HEK293T (cell line): ENCODE results near the gene PHACTR3.

Experiments used
- CTCF ChIA-PET: fragments of 350-600 bp; formaldehyde crosslinking; extraction: SDS; loops from one replicate; lab custom pipeline; 2021; ENCODE audit warnings: antibody characterized with exemption, inconsistent platforms; lab: Yijun Ruan, JAX
- POLR2A ChIA-PET: fragments of 350-600 bp; formaldehyde crosslinking; extraction: SDS; loops from one replicate; lab custom pipeline; 2020; ENCODE audit warnings: antibody characterized with exemption, inconsistent platforms; lab: Yijun Ruan, JAX
- DNase-seq: peaks from one replicate; pipeline ENCODE4 v3.0.0; 2012; ENCODE audit warnings: mixed read lengths; ENCODE audit errors: extremely low spot score
- ARNT ChIP-seq: fragments of 450-650 bp; IDR thresholded peaks from 2 replicates; pipeline ENCODE4 v1.6.1; 2017; ENCODE audit warnings: mild to moderate bottlenecking
- BHLHE40 ChIP-seq: fragments of 450-650 bp; IDR thresholded peaks from 2 replicates; pipeline ENCODE4 v1.6.1; 2016; ENCODE audit warnings: mild to moderate bottlenecking, moderate library complexity, borderline replicate concordance
- CTBP1 ChIP-seq: fragments of 450-650 bp; IDR thresholded peaks from 2 replicates; pipeline ENCODE4 v1.6.1; 2016; ENCODE audit warnings: borderline replicate concordance
- ELF4 ChIP-seq: fragments of 450-650 bp; IDR thresholded peaks from 2 replicates; pipeline ENCODE4 v1.6.1; 2017; ENCODE audit warnings: antibody characterized with exemption
- FOXA1 ChIP-seq: fragments of 450-650 bp; IDR thresholded peaks from 2 replicates; pipeline ENCODE4 v1.6.1; 2016; ENCODE audit warnings: mild to moderate bottlenecking
- FOXK2 ChIP-seq: fragments of 450-650 bp; IDR thresholded peaks from 2 replicates; pipeline ENCODE4 v1.6.1; 2016; ENCODE audit warnings: mild to moderate bottlenecking
- FOXM1 ChIP-seq: fragments of 450-650 bp; IDR thresholded peaks from 2 replicates; pipeline ENCODE4 v1.6.1; 2017; ENCODE audit warnings: mild to moderate bottlenecking, borderline replicate concordance
- HDGF ChIP-seq: fragments of 450-650 bp; IDR thresholded peaks from 2 replicates; pipeline ENCODE4 v1.6.1; 2017; ENCODE audit warnings: antibody characterized with exemption, borderline replicate concordance
- L3MBTL2 ChIP-seq: fragments of 450-650 bp; conservative IDR thresholded peaks from 2 replicates; pipeline ENCODE4 v1.6.1; 2016; ENCODE audit warnings: mild to moderate bottlenecking
- LEF1 ChIP-seq: fragments of 450-650 bp; IDR thresholded peaks from 2 replicates; pipeline ENCODE4 v1.6.1; 2017; ENCODE audit warnings: mild to moderate bottlenecking, borderline replicate concordance
- NFRKB ChIP-seq: fragments of 450-650 bp; IDR thresholded peaks from 2 replicates; pipeline ENCODE4 v1.6.1; 2016; ENCODE audit warnings: mild to moderate bottlenecking, moderate library complexity
- PKNOX1 ChIP-seq: fragments of 450-650 bp; IDR thresholded peaks from 2 replicates; pipeline ENCODE4 v1.6.1; 2016
- SP1 ChIP-seq: fragments of 450-650 bp; IDR thresholded peaks from 2 replicates; pipeline ENCODE4 v1.6.1; 2017
- SUZ12 ChIP-seq: fragments of 450-650 bp; IDR thresholded peaks from 2 replicates; pipeline ENCODE4 v1.6.1; 2016; ENCODE audit warnings: mild to moderate bottlenecking
- TARDBP ChIP-seq: fragments of 450-650 bp; IDR thresholded peaks from 2 replicates; pipeline ENCODE4 v1.6.1; 2016
- ZNF384 ChIP-seq: fragments of 450-650 bp; IDR thresholded peaks from 2 replicates; pipeline ENCODE4 v1.6.1; 2016

The PHACTR3 gene

DNA sequence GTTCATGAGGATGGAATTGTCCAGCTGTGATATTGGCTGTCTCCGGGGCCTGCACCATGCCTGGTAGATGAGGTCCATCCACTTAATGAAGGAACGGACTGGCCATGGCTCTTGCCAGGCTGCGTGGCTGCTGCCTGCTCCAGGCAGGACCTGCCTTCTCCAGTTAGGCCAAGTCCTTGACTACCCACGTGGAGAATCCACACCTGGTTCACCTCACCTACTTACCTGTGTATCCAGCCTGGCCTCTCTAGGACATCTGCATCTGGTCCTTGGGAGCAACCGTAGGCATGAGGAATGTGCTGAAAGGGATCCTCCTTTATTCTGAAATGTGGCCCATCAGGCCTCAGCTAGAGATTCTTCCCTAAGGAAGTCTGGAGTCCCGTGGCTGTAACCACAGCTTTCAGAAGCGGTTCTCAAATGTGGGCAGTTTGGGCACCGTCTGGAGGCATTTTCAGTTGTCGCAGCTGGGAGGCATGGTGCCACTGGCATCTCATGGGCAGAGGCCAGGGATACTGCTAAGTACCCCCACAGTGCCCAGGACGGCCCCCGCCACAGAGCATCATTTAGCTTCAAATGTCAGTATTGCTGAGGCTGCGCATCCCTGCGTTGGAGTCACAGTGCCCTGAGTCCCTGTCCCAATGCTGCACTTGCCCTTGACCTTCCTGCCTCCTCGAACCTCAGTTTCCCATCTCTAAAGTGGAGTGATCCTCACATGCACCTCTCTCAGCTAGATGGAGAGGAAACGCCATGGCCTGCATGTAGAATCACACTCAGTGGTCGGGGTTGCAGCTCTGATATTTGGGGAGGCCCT is 67.5 kb downstream of the PHACTR3 start:
- CTCF ChIA-PET, result no interaction called here

GRCh38 chr20:59672576-59672975 is 68.2 kb downstream of the PHACTR3 start:
- ChIA-PET CTCF (no interaction called here), POLR2A (no interaction called here)
- TF ChIP-seq FOXA1, result no peak
- no peak for TF ChIP-seq FOXK2
- DNase-seq, result no peak

More for the DNA sequence above, 67.5 kb downstream of the PHACTR3 start:
- TF ChIP-seq SUZ12 (no peak), ELF4 (no peak), PKNOX1 (no peak), ARNT (no peak), TARDBP (no peak)
- POLR2A ChIA-PET, result no interaction called here
- DNase-seq, result no peak

GRCh38 chr20:59673288-59673997 is 69.1 kb downstream of the PHACTR3 start:
- POLR2A ChIA-PET, result no interaction called here

GRCh38 chr20:59673998-59674445 is 69.7 kb downstream of the PHACTR3 start:
- TF ChIP-seq HDGF, result no peak
- TF ChIP-seq SUZ12, result no peak
- no peak for TF ChIP-seq LEF1
- no peak for TF ChIP-seq SP1
- no peak for TF ChIP-seq ELF4
- no peak for TF ChIP-seq TARDBP
- TF ChIP-seq NFRKB, result no peak
- no peak for TF ChIP-seq PKNOX1
- TF ChIP-seq BHLHE40, result no peak
- TF ChIP-seq FOXK2, result no peak
- no peak for TF ChIP-seq FOXM1
- no peak for TF ChIP-seq ZNF384
- no peak for TF ChIP-seq FOXA1
- TF ChIP-seq CTBP1, result no peak
- no peak for TF ChIP-seq ARNT
- no peak for TF ChIP-seq L3MBTL2
- DNase-seq, result no peak
- CTCF ChIA-PET, result interaction anchor here (0.6 kb wide), 1 partner anchor 111 kb away, joined by 3 read pairs; no protein-coding TSS in a partner anchor
- POLR2A ChIA-PET, result no interaction called here

More at GRCh38 chr20:59673288-59673997, 69.1 kb downstream of the PHACTR3 start:
- DNase-seq, result no peak
- CTCF ChIA-PET, result interaction anchor here (0.6 kb wide), 1 partner anchor 110 kb away, joined by 3 read pairs; no protein-coding TSS in a partner anchor
- TF ChIP-seq SP1, result no peak
- TF ChIP-seq PKNOX1, result no peak
- no peak for TF ChIP-seq HDGF
- no peak for TF ChIP-seq FOXM1
- TF ChIP-seq L3MBTL2, result no peak
- TF ChIP-seq CTBP1, result no peak
- TF ChIP-seq SUZ12, result no peak

- no peak for TF ChIP-seq ELF4
- no peak for TF ChIP-seq FOXK2
- TF ChIP-seq ARNT, result no peak
- TF ChIP-seq BHLHE40, result no peak
- TF ChIP-seq FOXA1, result no peak
- TF ChIP-seq ZNF384, result no peak
- ChIA-PET POLR2A (no interaction called here), CTCF (no interaction called here)
- DNase-seq, result no peak
Observed at GRCh38 chr20:59676126-59676850, 71.9 kb downstream of the PHACTR3 start.

DNA sequence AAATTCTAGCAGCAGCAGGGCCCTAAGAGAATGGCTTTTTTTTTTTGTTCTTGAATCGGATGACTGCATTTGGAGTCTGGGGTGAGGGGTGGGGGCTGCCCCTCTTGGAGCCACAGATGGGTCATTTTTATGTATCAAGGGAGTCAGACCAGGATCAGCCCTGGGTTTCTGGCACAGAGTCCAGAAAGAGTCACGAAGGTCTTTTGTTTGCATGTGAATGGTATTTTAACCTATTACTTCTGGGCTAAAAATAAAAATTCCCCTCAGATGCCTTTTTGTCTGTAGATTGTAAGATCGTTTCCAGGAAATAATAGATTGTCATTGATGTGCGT is 72.5 kb downstream of the PHACTR3 start:
- CTCF ChIA-PET, result no interaction called here
- no peak for DNase-seq
- POLR2A ChIA-PET, result no interaction called here
- TF ChIP-seq CTBP1 (no peak), L3MBTL2 (no peak)

DNA sequence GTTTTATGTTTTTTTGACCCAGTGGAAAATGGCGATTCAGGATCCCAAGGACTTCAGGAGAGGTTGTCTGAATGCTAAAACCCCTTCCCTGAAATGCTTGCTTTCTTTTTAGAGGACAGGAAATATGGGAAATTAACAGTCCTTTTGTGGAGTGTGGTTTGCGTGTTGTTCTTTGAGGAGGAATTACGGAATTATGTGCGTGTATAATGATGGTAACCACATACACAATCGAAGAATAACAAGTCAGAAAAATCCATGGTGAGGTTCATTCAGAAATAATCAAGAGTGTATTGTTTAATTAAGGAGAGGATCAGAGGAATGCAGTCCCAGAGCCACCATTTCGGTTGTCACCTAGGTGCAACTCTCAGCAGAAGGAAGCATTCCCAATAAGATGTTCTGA is 73.2 kb downstream of the PHACTR3 start:
- TF ChIP-seq SP1 (no peak), ZNF384 (no peak), FOXK2 (no peak), L3MBTL2 (no peak), SUZ12 (no peak), LEF1 (no peak), NFRKB (no peak), PKNOX1 (no peak), HDGF (no peak), FOXM1 (no peak), ELF4 (no peak), TARDBP (no peak), CTBP1 (no peak), FOXA1 (no peak), BHLHE40 (no peak), ARNT (no peak)
- ChIA-PET POLR2A (no interaction called here), CTCF (no interaction called here)
- no peak for DNase-seq
